Colonic mucosa (tissue), 4 donors: Measurements from ENCODE around the gene AMACR. TPM values are rescaled to one million over a fixed set of nuclear protein-coding genes. Genes with fewer than 3 reads are reported as not detected.

ENCODE experiments used
- DNase-seq: peaks from one replicate; pipeline ENCODE4 v3.0.0-alpha.2; 2020
- H3K27ac ChIP-seq: fragments of 200-600 bp; one replicate; pipeline ENCODE4 v1.8.0; 2021
- H3K27me3 ChIP-seq: fragments of 200-600 bp; one replicate; pipeline ENCODE4 v1.8.0; 2021
- H3K36me3 ChIP-seq: fragments of 200-600 bp; one replicate; pipeline ENCODE4 v1.8.0; 2021
- H3K4me1 ChIP-seq: fragments of 200-600 bp; one replicate; pipeline ENCODE4 v1.8.0; 2021; ENCODE audit warnings: mild to moderate bottlenecking
- H3K4me3 ChIP-seq: fragments of 200-600 bp; one replicate; pipeline ENCODE4 v1.8.0; 2021
- H3K9ac ChIP-seq, 2 donors: one replicate each; pipeline ENCODE4 v1.7.0; 2013; ENCODE audit warnings: control low read depth in 2 of 2, low read depth in 2 of 2, low read length in 2 of 2
- H3K9me3 ChIP-seq: fragments of 200-600 bp; one replicate; pipeline ENCODE4 v1.8.0; 2021
- intact Hi-C: fragments of 100-400 bp; cut with DNase I; formaldehyde crosslinking; loops from one replicate; pipeline ENCODE4 v1.14.1; 2022
- total RNA-seq, 2 donors: library from RNA; stranded (reverse); fragmentation: NEBNext Ultra II Directional in 1 of 2; extraction: Animal tissue kit (Norgen Biotek cat#: 25700) in 1 of 2; gene quantifications; one replicate each; pipeline ENCODE4 v1.2.1, GENCODE V29; 2021
- TF ChIP-seq, protein P1 (sequence below): fragments of 200-600 bp; IDR thresholded peaks from one replicate; pipeline ENCODE4 v1.8.0; 2022; ENCODE audit warnings: antibody characterized with exemption, mild to moderate bottlenecking
- donor health status: healthy.
- donor health status: DM: no; HTN: no; CAD: no.
- donor health status: DM: no; HTN: no; CAD: no.

Gene AMACR
- total RNA-seq, 2 donors from 2014 or later = 50.3 to 67.9 TPM

DNA sequence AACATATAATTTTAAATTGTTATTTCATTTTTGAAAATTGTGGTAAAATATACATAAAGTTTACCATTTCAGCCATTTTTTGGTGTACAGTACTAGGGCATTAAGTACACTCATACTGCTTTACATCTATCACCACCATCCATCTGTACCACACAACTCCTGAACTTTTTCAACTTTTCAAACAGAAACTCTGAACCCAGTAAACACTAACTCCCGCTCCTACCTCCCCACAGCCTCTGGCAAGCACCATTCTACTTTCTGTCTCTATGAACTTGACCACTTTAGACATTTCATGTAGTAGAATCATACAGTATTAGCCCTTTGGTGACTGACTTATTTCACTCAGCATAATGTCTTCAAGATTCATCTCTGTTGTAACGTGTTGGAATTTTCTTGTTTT lies 15.0 kb downstream of the AMACR start:
- H3K9me3 ChIP-seq = no peaks in the 10 kb centered on the region
- H3K4me1 ChIP-seq = no peaks in the 10 kb centered on the region
- peaks cover 6% of the 10 kb centered on the region for H3K36me3 ChIP-seq
- TF ChIP-seq, protein P1, sequence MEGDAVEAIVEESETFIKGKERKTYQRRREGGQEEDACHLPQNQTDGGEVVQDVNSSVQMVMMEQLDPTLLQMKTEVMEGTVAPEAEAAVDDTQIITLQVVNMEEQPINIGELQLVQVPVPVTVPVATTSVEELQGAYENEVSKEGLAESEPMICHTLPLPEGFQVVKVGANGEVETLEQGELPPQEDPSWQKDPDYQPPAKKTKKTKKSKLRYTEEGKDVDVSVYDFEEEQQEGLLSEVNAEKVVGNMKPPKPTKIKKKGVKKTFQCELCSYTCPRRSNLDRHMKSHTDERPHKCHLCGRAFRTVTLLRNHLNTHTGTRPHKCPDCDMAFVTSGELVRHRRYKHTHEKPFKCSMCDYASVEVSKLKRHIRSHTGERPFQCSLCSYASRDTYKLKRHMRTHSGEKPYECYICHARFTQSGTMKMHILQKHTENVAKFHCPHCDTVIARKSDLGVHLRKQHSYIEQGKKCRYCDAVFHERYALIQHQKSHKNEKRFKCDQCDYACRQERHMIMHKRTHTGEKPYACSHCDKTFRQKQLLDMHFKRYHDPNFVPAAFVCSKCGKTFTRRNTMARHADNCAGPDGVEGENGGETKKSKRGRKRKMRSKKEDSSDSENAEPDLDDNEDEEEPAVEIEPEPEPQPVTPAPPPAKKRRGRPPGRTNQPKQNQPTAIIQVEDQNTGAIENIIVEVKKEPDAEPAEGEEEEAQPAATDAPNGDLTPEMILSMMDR = no peak
- H3K27ac ChIP-seq = no peak overlapping the region
- intact Hi-C loops = loop anchor here (10.0 kb wide), 1 partner anchor 462 kb away; no protein-coding TSS in a partner anchor
- no peak for DNase-seq
- no peaks in the 10 kb centered on the region for H3K27me3 ChIP-seq
- H3K4me3 ChIP-seq = no peak overlapping the region
- H3K9ac ChIP-seq = no peak overlapping the region

- Histone ChIP-seq H3K27me3 (no peaks in the 10 kb centered on the region), H3K9me3 (no peaks in the 10 kb centered on the region), H3K4me1 (no peaks in the 10 kb centered on the region), H3K36me3 (peaks cover 6% of the 10 kb centered on the region), H3K4me3 (no peak overlapping the region), H3K27ac (no peak overlapping the region), H3K9ac (no peak overlapping the region)
- TF ChIP-seq, protein P1 = no peak
- intact Hi-C loops = no loop called here
- no peak for DNase-seq
These were observed 22.4 kb downstream of the AMACR start for GRCh38 chr5:33985447-33985846.

- intact Hi-C loops = no loop called here
- H3K4me3 ChIP-seq = no peak within 1 kb of the TSS
These were observed 23.2 kb downstream of the AMACR start, which contains the start of gene SLC45A2 for GRCh38 chr5:33984671-33985124. TSS of gene SLC45A2 (minus strand) at chr5:33984693. CDS start at chr5:33984583, 110 bp downstream.

GRCh38 chr5:33984178-33984577 lies 23.7 kb downstream of the AMACR start:
- TF ChIP-seq, protein P1 = no peak
- no peak for DNase-seq
- Histone ChIP-seq H3K4me3 (no peak overlapping the region), H3K4me1 (no peaks in the 10 kb centered on the region), H3K9ac (no peak overlapping the region), H3K9me3 (no peaks in the 10 kb centered on the region), H3K27me3 (no peaks in the 10 kb centered on the region), H3K27ac (no peak overlapping the region), H3K36me3 (peaks cover 6% of the 10 kb centered on the region)
- intact Hi-C loops = no loop called here

More at GRCh38 chr5:33984671-33985124, 23.2 kb downstream of the AMACR start, which contains the start of gene SLC45A2:
- no peaks in the 10 kb centered on the region for H3K9me3 ChIP-seq
- no peak for DNase-seq
- H3K4me1 ChIP-seq = no peaks in the 10 kb centered on the region
- H3K9ac ChIP-seq = no peak within 1 kb of the TSS
- peaks cover 6% of the 10 kb centered on the region for H3K36me3 ChIP-seq
- TF ChIP-seq, protein P1 = no peak
- H3K27me3 ChIP-seq = no peaks in the 10 kb centered on the region
- H3K27ac ChIP-seq = no peak within 1 kb of the TSS

GRCh38 chr5:33981408-33982162 lies 26.3 kb downstream of the AMACR start:
- H3K4me3 ChIP-seq = no peak overlapping the region
- intact Hi-C loops = no loop called here

More at GRCh38 chr5:33981408-33982162, 26.3 kb downstream of the AMACR start:
- H3K36me3 ChIP-seq = no peaks in the 10 kb centered on the region
- H3K27me3 ChIP-seq = no peaks in the 10 kb centered on the region
- no peak for DNase-seq
- no peaks in the 10 kb centered on the region for H3K4me1 ChIP-seq
- no peak overlapping the region for H3K9ac ChIP-seq
- H3K27ac ChIP-seq = no peak overlapping the region
- H3K9me3 ChIP-seq = no peaks in the 10 kb centered on the region
- TF ChIP-seq, protein P1 = no peak
